Germinal center (tissue), 1 donor: ENCODE results near the gene CMTM3.
"Not testable (repeated sequence)": the region's sequence is repeated elsewhere in the genome, so short reads cannot be mapped to it uniquely, and the experiment has no call there.

Experiments used
- DNase-seq: peaks from one replicate; pipeline ENCODE4 v3.0.0; 2012; ENCODE audit warnings: mixed read lengths, low spot score

Gene CMTM3

DNA sequence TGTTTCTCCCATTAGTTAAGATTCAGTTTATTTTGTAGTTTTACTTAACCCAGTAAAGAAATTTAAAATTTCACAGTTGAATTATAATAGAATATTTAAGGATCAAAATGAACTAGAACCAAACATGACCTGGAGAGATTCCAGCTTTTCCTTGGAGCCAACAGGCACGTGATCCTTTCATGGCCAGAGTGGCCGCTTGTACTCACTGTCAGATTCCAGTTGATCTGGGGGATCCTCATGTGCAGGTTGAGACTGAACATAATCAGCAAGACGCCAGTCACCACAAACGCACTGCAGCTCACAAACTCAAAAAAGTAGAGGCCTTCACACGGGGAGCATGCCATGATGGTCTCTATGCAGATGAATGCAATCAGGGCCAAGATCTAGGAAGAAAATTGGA, 31.7 kb downstream of the CMTM3 start:
- no peak for DNase-seq

DNA sequence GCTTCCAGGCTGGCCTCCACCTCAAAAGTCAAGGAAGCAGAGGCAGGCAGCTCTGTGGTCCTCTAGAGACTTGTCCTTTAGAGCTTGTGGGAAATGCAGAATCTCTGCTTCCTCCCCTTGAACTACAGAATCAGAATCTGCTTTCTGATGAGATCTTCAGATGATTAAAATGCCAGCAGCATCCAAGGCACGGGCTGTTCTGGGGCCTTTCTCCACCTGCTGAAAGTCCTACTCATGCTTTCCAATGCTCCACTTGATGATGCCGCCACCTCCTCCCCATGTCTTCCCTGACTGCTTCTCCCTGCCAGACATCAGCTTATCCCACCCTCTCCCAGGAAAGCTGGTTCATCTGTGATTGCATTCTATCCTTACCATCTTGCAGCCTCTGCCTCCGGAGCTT, 33.3 kb downstream of the CMTM3 start:
- no peak for DNase-seq

DNA sequence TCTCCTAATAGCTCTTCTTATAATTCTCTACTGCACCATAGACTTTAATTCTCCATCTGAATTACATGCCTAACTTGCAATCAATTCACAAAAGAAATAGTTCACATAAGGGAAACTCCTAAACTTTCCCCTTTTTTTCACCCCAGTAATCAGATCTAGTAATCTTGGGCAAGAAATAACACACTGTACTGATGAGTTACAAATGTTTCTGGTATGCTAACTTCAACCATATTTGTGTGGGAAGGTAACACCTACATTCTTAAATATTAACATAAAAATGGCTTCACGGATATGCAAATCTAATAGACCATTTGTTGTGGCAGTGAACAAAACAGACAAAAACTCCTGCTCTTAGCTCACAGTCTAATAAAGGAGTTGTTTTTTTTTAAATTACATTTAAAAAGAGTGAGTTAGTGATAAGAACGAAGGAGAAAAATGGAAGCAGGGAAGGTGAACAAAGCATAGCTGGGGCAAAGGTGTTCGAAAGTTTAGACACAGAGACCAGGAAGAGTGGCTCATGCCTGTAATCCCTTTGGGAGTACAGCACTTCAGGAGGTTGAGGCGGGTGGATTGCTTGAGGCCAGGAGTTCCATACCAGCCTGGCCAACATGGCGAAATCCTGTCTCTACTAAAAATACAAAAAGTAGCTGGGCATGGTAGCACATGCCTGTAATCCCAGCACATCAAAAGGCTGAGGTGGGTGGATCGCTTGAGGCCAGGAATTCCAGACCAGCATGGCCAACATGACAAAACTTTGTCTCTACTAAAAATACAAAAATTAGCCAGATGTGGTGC, 34.8 kb downstream of the CMTM3 start:
- no peak for DNase-seq

DNA sequence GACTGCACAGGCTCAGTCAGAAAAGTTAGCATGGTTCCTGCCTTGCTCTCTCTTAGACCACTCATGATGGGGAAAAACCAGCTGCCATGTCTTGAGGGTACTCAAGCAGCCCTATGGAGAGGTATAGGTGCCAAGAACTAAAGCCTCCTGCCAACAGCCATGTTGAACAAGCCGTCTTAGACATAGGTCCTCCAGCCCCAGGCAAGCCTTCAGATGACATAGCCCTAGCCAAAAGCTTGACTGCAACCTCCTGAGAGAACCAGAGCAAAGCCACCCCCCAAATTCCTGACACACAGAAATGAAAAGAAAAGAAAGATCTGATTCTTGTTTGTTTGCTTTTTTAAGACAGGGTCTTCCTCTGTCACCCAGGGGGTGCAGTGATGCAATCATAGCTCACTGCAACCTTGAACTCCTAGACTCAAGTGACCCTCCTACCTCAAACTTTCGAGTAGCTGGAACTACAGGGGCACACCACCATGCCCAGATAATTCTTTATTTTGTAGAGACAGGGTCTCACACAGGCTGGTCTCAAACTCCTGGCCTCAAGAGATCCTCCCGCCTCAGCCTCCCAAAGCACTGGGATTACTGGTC, 36.3 kb downstream of the CMTM3 start:
- DNase-seq: no peak

DNA sequence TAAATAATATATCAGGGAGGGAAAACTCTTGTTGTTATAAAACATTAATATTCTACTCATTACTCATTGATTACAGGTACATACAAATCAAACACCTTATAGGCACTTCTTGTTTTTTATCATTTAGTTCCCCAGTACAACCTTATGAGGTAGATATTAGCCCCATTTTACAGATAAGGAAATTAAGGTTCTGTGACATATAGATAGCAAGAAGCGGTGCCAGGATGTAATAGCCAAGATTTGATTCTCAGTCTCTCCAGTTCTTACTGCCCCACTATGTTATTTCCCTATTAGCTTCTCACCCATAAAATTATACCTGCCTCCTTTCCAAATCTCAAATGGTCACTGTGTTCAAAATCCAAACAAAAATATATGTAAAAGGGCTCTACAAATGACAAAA, 36.9 kb downstream of the CMTM3 start:
- DNase-seq: no peak

GRCh38 chr16:66647866-66648265, 43.4 kb downstream of the CMTM3 start:
- DNase-seq: no peak

- DNase-seq: no peak
Measured at GRCh38 chr16:66649167-66649566, 44.7 kb downstream of the CMTM3 start.

GRCh38 chr16:66649636-66650205, 45.2 kb downstream of the CMTM3 start:
- no peak for DNase-seq

GRCh38 chr16:66650707-66651473, 46.4 kb downstream of the CMTM3 start:
- DNase-seq: peak; percentile 73

DNA sequence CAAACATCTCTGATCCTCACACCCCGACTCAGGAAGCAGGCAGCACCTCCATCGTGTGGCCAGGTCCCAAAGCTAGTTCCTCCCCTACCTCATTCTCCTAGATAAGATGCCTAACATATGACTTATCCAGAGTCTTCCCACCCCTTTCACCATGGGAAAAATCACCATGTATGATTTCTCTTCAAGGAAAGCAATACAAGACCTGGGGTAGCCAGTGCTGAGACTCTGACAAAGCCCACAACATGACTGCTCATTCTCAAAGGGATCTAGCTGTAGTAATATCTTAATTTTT, 46.9 kb downstream of the CMTM3 start:
- DNase-seq: no peak

- DNase-seq: no peak
Measured at GRCh38 chr16:66651965-66652364, 47.5 kb downstream of the CMTM3 start.

DNA sequence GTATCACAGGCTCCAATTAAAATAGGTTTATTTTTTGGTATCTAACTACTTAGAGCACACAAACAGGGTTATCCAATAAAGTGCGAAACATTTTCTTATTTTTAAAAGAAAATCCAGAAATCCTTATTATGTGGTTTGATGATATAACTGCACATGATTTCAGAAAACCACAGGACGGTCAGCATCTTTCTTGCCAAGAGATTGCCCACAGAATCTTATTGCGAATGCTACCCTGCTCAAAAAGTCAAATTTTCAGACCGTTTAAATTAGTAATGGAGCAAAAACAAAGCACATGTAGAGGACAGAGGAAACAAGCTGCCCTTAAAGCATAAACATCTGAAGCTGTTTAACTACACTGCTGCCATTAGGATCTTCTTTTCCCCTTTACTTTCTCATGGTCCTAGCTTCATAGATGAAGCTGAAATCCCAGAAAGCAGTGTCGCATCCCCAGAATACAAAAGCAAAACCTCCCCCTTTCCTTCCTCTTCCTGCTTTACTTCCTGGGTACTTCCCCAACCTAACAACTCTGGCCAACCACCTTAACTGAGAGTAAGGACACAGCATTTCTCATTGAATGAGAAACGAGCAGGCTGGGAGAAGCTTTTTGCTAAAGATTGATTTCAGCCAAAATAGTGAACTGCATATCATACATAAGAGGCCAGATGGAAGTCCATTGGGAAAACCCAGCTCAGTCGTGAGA, 48.3 kb downstream of the CMTM3 start:
- no peak for DNase-seq

- DNase-seq: no peak
Measured at GRCh38 chr16:66653581-66654350, 49.3 kb downstream of the CMTM3 start.

DNA sequence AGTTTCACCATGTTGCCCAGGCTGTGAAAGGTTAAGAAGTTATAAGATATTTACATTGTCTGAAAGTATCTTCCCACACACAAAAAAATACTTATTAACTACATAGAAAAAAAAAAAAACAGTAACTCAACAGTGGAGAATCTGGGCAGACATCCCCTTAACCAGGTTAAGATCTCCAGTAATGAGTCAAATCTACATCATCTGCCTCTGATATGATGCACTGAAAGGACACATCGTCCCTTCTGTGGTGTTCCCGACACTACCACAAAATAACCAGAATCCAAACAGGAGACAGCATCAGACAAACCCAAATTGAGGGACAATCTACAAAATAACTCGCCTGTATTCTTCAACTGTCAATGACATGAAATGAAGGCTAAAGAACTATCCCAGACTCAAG, 52.0 kb downstream of the CMTM3 start:
- no peak for DNase-seq

- no peak for DNase-seq
Measured at GRCh38 chr16:66658143-66658859, 53.8 kb downstream of the CMTM3 start.

DNA sequence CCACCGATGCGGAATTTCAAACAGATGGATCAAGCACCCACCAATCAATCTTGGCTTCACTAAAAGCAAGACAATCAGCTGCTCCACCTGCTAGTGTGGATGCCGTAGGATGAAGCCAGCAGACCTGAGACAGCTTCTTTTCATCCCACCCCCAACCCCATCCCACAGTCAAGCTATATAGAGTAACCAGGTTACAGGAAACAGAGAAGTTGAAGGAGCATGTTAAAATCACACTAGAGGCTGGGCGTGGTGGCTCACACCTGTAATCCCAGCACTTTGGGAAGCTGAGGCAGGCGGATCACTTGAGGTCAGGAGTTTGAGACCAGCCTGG, 54.3 kb downstream of the CMTM3 start:
- no peak for DNase-seq

- DNase-seq: no peak
Measured at GRCh38 chr16:66660422-66661209, 56.1 kb downstream of the CMTM3 start.

- DNase-seq: no peak
Measured at GRCh38 chr16:66661210-66661560, 56.7 kb downstream of the CMTM3 start.

DNA sequence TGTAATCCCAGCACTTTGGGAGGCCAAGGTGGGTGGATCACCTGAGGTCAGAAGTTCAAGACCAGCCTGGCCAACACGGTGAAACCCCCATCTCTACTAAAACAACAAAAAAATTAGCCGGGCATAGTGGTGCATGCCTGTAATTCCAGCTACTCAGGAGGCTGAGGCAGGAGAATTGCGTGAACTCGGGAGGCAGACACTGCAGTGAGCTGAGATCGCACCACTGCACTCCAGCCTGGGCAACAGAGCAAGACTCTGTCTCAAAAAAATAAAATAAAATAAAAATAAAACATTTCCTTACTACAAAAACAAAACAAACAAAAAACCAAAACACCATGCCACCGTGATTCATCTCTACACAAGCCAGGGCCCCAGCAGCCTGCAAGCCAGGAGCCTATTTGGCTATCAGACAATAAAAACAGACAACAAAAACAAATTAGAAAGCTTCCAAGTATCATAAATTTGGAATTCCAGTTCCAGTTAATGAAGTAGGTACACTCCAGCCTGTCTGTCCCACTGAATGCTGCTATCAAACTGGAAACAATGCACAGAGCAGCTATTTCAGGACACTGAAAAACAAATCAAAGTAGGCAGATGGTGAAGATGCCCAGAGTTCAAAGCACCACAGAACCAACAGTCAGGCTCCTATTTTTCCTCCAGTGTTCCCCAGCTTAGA, 57.3 kb downstream of the CMTM3 start:
- DNase-seq: not testable (repeated sequence)
